Breast epithelium (tissue), 4 donors: ENCODE data around the gene LIN7A. TPM values are rescaled to one million over a fixed set of nuclear protein-coding genes. Genes with fewer than 3 reads are reported as not detected.

Experiments used
- DNase-seq, 2 donors: peaks; one replicate each; pipeline ENCODE4 v3.0.0-alpha.2; 2019; ENCODE audit warnings: low spot score in 2 of 2
- H3K27ac ChIP-seq, 2 donors: fragments of 200-600 bp; sonication (generic) in 1 of 2; one replicate each; pipeline ENCODE4 v1.5.1; 2016 to 2019; ENCODE audit warnings: mild to moderate bottlenecking in 1 of 2
- H3K27me3 ChIP-seq, 2 donors: fragments of 200-600 bp; sonication (generic) in 1 of 2; one replicate each; pipeline versions ENCODE4 v1.5.1 to v1.6.0; 2017 to 2019; ENCODE audit warnings: control low read depth in 1 of 2, mild to moderate bottlenecking in 1 of 2
- H3K36me3 ChIP-seq: fragments of 200-600 bp; one replicate; pipeline ENCODE4 v1.5.1; 2019
- H3K4me1 ChIP-seq, 2 donors: fragments of 200-600 bp; sonication (generic); one replicate each; pipeline ENCODE4 v1.5.1; 2016 to 2019; ENCODE audit warnings: control low read depth in 1 of 2
- H3K4me3 ChIP-seq, 3 donors: fragments of 200-600 bp; sonication (generic); 1 replicate in 2 of 3; 2 replicates in 1 of 3; pipeline ENCODE4 v1.5.1; 2016 to 2019; ENCODE audit warnings: mild to moderate bottlenecking in 3 of 3, moderate library complexity in 2 of 3
- H3K9me3 ChIP-seq, 2 donors: fragments of 200-600 bp; sonication (generic) in 1 of 2; one replicate each; pipeline ENCODE4 v1.5.1; 2016 to 2019; ENCODE audit warnings: control low read depth in 1 of 2
- CTCF ChIP-seq, 3 donors: fragments of 450-650 bp; IDR thresholded peaks; one replicate each; pipeline ENCODE4 v1.5.1; 2016 to 2017; ENCODE audit warnings: antibody characterized with exemption in 3 of 3, mild to moderate bottlenecking in 3 of 3, moderate library complexity in 3 of 3
- POLR2A ChIP-seq: fragments of 450-650 bp; IDR thresholded peaks from one replicate; pipeline ENCODE4 v1.6.1; 2016; ENCODE audit warnings: antibody characterized with exemption, mild to moderate bottlenecking, moderate library complexity
- POLR2AphosphoS5 ChIP-seq, 3 donors: sonication (generic); formaldehyde crosslinking; IDR thresholded peaks; one replicate each; pipeline ENCODE4 v1.6.1; 2017; ENCODE audit warnings: antibody characterized with exemption in 3 of 3
- intact Hi-C: fragments of 100-400 bp; cut with DNase I; formaldehyde crosslinking; loops from one replicate; pipeline ENCODE4 v1.15.1; 2023; ENCODE audit warnings: low total_unique reads
- total RNA-seq, 3 donors: library from RNA; depleted of rRNA; stranded (reverse); fragments of >200 nt; gene quantifications; one replicate each; pipeline ENCODE4 v1.1.0, GENCODE V29; 2016

Gene LIN7A
- total RNA-seq, 3 donors from 2014 or later: 12.8 to 25.6 (median 13.1) TPM

DNA sequence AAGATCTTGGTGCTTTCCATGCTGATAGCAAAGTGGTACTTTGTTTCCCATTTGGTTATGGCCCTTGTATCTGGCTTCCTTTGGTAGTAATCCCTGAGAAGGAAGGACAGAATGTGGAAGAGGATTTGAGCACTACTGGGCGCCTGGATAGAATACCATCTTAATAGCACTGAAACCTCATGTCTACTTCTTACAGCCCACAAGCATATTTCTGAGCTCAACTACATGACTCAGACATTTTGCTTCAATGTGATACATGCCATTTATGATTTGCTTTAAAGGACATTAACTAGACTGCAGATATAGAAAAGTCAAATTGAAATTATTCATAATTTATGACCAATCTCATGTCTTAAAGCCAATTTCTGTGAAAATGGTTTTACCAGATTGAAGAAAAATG, 80.4 kb downstream of the LIN7A start:
- no peaks in the 10 kb centered on the region for H3K9me3 ChIP-seq
- intact Hi-C loops: no loop called here
- no peaks in the 10 kb centered on the region for H3K27me3 ChIP-seq
- TF ChIP-seq CTCF (IDR thresholded peaks at IDR 0.05): no peak
- TF ChIP-seq POLR2A: no peak
- TF ChIP-seq POLR2AphosphoS5 (IDR thresholded peaks at IDR 0.05): no peak
- H3K4me1 ChIP-seq: no peaks in the 10 kb centered on the region
- DNase-seq: no peak
- H3K4me3 ChIP-seq: no peak overlapping the region
- no peaks in the 10 kb centered on the region for H3K36me3 ChIP-seq
- no peak overlapping the region for H3K27ac ChIP-seq

DNA sequence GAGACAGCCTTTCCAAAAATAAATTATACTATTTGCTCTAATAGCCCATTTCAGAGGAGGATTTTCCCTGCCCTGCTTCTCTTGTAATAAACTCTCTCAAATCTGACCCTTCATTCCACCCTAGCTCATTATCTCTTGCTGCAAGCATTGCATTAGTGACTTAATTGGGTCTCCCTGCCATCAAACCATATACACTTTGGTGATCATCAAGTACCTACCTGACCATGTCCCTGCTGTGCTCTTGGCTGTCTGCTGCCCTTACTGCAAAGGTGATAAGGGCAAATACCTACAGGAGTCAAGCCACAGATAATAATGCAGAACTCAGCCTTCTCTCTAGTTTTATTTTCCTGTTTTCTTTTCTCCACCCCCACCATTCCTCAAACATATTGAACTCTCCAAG, 88.4 kb downstream of the LIN7A start:
- intact Hi-C loops: no loop called here
- Histone ChIP-seq H3K4me1 (no peaks in the 10 kb centered on the region), H3K27ac (no peak overlapping the region), H3K27me3 (no peaks in the 10 kb centered on the region), H3K36me3 (no peaks in the 10 kb centered on the region), H3K4me3 (no peak overlapping the region), H3K9me3 (no peaks in the 10 kb centered on the region)
- no peak for TF ChIP-seq POLR2A
- no peak for TF ChIP-seq CTCF (IDR thresholded peaks at IDR 0.05)
- no peak for TF ChIP-seq POLR2AphosphoS5 (IDR thresholded peaks at IDR 0.05)
- no peak for DNase-seq

GRCh38 chr12:80848858-80849257, 88.9 kb downstream of the LIN7A start:
- TF ChIP-seq CTCF (IDR thresholded peaks at IDR 0.05) (no peak), POLR2AphosphoS5 (IDR thresholded peaks at IDR 0.05) (no peak), POLR2A (no peak)
- H3K4me1 ChIP-seq: no peaks in the 10 kb centered on the region
- intact Hi-C loops: no loop called here
- H3K9me3 ChIP-seq: no peaks in the 10 kb centered on the region
- no peaks in the 10 kb centered on the region for H3K27me3 ChIP-seq
- no peak for DNase-seq
- no peak overlapping the region for H3K27ac ChIP-seq
- H3K4me3 ChIP-seq: no peak overlapping the region
- no peaks in the 10 kb centered on the region for H3K36me3 ChIP-seq

GRCh38 chr12:80847575-80847974, 90.2 kb downstream of the LIN7A start:
- Histone ChIP-seq H3K4me3 (no peak overlapping the region), H3K36me3 (no peaks in the 10 kb centered on the region), H3K9me3 (no peaks in the 10 kb centered on the region), H3K4me1 (no peaks in the 10 kb centered on the region), H3K27ac (no peak overlapping the region), H3K27me3 (no peaks in the 10 kb centered on the region)
- no peak for DNase-seq
- intact Hi-C loops: no loop called here
- no peak for TF ChIP-seq POLR2AphosphoS5 (IDR thresholded peaks at IDR 0.05)
- TF ChIP-seq CTCF (IDR thresholded peaks at IDR 0.05): no peak
- TF ChIP-seq POLR2A: no peak

GRCh38 chr12:80846952-80847351, 90.8 kb downstream of the LIN7A start:
- no peak overlapping the region for H3K4me3 ChIP-seq
- H3K36me3 ChIP-seq: no peaks in the 10 kb centered on the region
- intact Hi-C loops: no loop called here
- DNase-seq: no peak
- TF ChIP-seq POLR2A: no peak
- H3K27ac ChIP-seq: no peak overlapping the region
- no peaks in the 10 kb centered on the region for H3K9me3 ChIP-seq
- no peaks in the 10 kb centered on the region for H3K27me3 ChIP-seq
- no peaks in the 10 kb centered on the region for H3K4me1 ChIP-seq

GRCh38 chr12:80845639-80846038, 92.1 kb downstream of the LIN7A start:
- no peaks in the 10 kb centered on the region for H3K9me3 ChIP-seq
- intact Hi-C loops: no loop called here

More at GRCh38 chr12:80845639-80846038, 92.1 kb downstream of the LIN7A start:
- H3K27ac ChIP-seq: no peak overlapping the region
- H3K4me3 ChIP-seq: no peak overlapping the region
- H3K27me3 ChIP-seq: no peaks in the 10 kb centered on the region
- no peak for DNase-seq
- no peak for TF ChIP-seq POLR2AphosphoS5 (IDR thresholded peaks at IDR 0.05)
- TF ChIP-seq POLR2A: no peak
- TF ChIP-seq CTCF (IDR thresholded peaks at IDR 0.05): no peak
- H3K4me1 ChIP-seq: no peaks in the 10 kb centered on the region
- H3K36me3 ChIP-seq: no peaks in the 10 kb centered on the region
